Esophagus muscularis mucosa (tissue), 4 donors: ENCODE measurements around the gene OPA3. TPM values are rescaled to one million over a fixed set of nuclear protein-coding genes. Genes with fewer than 3 reads are reported as not detected.
"Not testable (repeated sequence)": the region's sequence is repeated elsewhere in the genome, so short reads cannot be mapped to it uniquely, and the experiment has no call there.

Experiments
- DNase-seq: peaks from one replicate; pipeline ENCODE4 v3.0.0-alpha.2; 2017; ENCODE audit errors: extremely low spot score
- H3K27ac ChIP-seq, 4 donors: fragments of 200-600 bp; sonication (generic); replicated peaks in 1 of 4; 1 replicate in 3 of 4; 2 replicates in 1 of 4; pipeline ENCODE4 v1.5.1; 2016 to 2019; ENCODE audit warnings: mild to moderate bottlenecking in 1 of 4
- H3K27me3 ChIP-seq, 4 donors: fragments of 200-600 bp; sonication (generic); one replicate each; pipeline versions ENCODE4 v1.5.1 to v1.6.0; 2016 to 2019
- H3K36me3 ChIP-seq, 4 donors: fragments of 200-600 bp; sonication (generic); one replicate each; pipeline ENCODE4 v1.5.1; 2016 to 2019
- H3K4me1 ChIP-seq, 4 donors: fragments of 200-600 bp; sonication (generic); one replicate each; pipeline ENCODE4 v1.5.1; 2016 to 2019
- H3K4me3 ChIP-seq, 4 donors: fragments of 200-600 bp; sonication (generic); 1 replicate in 2 of 4; 2 replicates in 2 of 4; pipeline ENCODE4 v1.5.1; 2016 to 2019; ENCODE audit warnings: mild to moderate bottlenecking in 4 of 4, moderate library complexity in 1 of 4
- H3K9me3 ChIP-seq, 4 donors: fragments of 200-600 bp; sonication (generic); 1 replicate in 3 of 4; 2 replicates in 1 of 4; pipeline ENCODE4 v1.5.1; 2016 to 2019
- EP300 ChIP-seq: sonication (generic); formaldehyde crosslinking; IDR thresholded peaks from one replicate; pipeline ENCODE4 v1.6.1; 2017; ENCODE audit warnings: antibody characterized with exemption
- POLR2A ChIP-seq: fragments of 450-650 bp; IDR thresholded peaks from one replicate; pipeline ENCODE4 v1.6.1; 2017; ENCODE audit warnings: antibody characterized with exemption, moderate library complexity, mild to moderate bottlenecking, low read depth
- POLR2AphosphoS5 ChIP-seq, 2 donors: sonication (generic); formaldehyde crosslinking; IDR thresholded peaks; one replicate each; pipeline ENCODE4 v1.6.1; 2017; ENCODE audit warnings: antibody characterized with exemption in 2 of 2
- WGBS: methylation state at CpG from one replicate; pipeline ENCODE4 v1.1.5; 2018; 5-methylcytosine and 5-hydroxymethylcytosine counted together
- intact Hi-C: fragments of 100-400 bp; cut with DNase I; formaldehyde crosslinking; loops from one replicate; pipeline ENCODE4 v1.15.1; 2023
- total RNA-seq, 4 donors: library from RNA; depleted of rRNA; stranded (reverse); fragments of >200 nt; gene quantifications; one replicate each; pipeline versions ENCODE4 v1.1.0 to v1.2.1, GENCODE V29; 2016
- TF ChIP-seq, protein P1 (sequence below), 3 experiments: fragments of 200-600 bp in 2 of 3; fragments of 450-650 bp in 1 of 3; sonication (generic) in 2 of 3; IDR thresholded peaks; one replicate each; pipeline ENCODE4 v1.5.1; 2017 to 2019; ENCODE audit warnings: antibody characterized with exemption in 3 of 3, mild to moderate bottlenecking in 2 of 3, moderate library complexity in 1 of 3

The OPA3 gene
- total RNA-seq, 4 donors from 2014 or later = 6.2 to 20.0 (median 13.8) TPM

DNA sequence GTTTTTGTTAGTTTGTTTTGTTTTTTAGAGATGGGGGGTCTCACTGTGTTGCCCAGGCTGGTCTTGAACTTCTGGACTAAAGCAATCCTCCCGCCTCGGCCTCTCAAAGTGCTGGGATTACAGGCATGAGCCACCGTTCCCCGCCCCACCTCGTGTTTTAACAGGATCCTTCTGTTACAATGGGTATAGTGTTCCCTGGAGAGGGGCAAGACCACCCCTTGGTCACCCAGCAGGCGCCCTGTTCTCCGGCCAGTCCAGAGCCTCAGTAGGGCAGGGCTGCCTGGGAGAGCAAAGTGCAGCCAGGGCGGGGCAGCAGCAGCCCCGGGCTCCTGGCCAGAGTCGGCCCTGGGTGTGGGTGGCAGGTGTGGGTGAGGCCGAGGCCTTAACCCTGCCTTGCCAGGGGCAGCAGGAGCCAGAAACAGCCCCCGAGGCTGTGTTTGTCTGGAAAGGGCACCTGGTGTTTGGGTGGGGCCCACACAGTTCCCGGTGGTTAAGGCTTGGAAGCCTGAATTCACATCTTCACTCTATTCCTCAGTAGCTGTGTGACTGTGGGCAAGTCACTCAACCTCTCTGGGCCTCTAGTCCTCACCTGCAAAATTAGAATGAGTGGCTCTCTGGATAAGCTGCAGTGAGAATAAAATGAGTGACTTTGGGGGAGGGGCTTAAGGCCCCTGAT is 70.1 kb downstream of the OPA3 start:
- no peak for DNase-seq
- intact Hi-C loops = no loop called here
- peaks cover 22 to 40% (median 28%) of the 10 kb centered on the region in 4 donors for H3K36me3 ChIP-seq
- 47% methylated on average over 9 of the region's 13 CpGs for WGBS
- H3K4me3 ChIP-seq = peak overlapping the region in 2 of 4 donors; percentile 11 to 28
- no peak for TF ChIP-seq POLR2A
- TF ChIP-seq POLR2AphosphoS5 (IDR thresholded peaks at IDR 0.05) = no peak
- TF ChIP-seq, protein P1, sequence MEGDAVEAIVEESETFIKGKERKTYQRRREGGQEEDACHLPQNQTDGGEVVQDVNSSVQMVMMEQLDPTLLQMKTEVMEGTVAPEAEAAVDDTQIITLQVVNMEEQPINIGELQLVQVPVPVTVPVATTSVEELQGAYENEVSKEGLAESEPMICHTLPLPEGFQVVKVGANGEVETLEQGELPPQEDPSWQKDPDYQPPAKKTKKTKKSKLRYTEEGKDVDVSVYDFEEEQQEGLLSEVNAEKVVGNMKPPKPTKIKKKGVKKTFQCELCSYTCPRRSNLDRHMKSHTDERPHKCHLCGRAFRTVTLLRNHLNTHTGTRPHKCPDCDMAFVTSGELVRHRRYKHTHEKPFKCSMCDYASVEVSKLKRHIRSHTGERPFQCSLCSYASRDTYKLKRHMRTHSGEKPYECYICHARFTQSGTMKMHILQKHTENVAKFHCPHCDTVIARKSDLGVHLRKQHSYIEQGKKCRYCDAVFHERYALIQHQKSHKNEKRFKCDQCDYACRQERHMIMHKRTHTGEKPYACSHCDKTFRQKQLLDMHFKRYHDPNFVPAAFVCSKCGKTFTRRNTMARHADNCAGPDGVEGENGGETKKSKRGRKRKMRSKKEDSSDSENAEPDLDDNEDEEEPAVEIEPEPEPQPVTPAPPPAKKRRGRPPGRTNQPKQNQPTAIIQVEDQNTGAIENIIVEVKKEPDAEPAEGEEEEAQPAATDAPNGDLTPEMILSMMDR (IDR thresholded peaks at IDR 0.05) = no peak
- TF ChIP-seq EP300 = no peak
- H3K27ac ChIP-seq = peak overlapping the region; percentile 65 to 81 (median 73)
- H3K27me3 ChIP-seq = no peaks in the 10 kb centered on the region
- H3K4me1 ChIP-seq = peaks cover 53 to 86% (median 80%) of the 10 kb centered on the region in 4 donors
- no peaks in the 10 kb centered on the region for H3K9me3 ChIP-seq

DNA sequence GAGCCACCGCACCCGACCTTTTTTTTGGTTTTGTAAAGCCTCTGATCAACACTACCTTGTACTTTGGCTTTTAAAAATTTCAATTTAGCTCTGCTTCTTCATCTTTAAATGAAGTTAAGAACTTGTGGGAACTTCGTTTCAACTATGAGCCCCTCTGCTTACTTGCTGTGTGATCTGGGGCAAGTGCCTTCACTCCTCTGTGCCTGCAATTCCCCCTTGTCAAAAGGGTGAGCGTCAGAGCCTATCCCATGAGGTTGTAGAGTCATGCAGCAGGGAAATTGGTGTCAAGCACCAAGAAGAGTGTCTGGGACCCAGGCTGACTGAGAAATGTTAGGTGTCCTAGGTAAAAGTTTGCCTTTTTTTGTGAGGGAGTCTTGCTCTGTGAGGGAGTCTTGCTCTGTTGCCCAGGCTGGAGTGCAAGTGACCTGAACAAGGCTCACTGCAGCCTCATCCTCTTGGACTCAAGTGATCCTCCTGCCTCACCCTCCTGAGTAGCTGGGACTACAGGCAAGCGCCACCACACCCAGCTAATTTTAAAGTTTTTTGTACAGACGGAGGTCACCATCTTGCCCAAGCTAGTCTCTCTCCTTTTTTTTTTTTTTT is 71.6 kb downstream of the OPA3 start:
- intact Hi-C loops = no loop called here
- peaks cover 7 to 25% (median 12%) of the 10 kb centered on the region in 4 donors for H3K36me3 ChIP-seq
- H3K9me3 ChIP-seq = no peaks in the 10 kb centered on the region
- no peak for TF ChIP-seq EP300
- TF ChIP-seq POLR2AphosphoS5 (IDR thresholded peaks at IDR 0.05) = no peak
- TF ChIP-seq, protein P1 (IDR thresholded peaks at IDR 0.05) = no peak
- TF ChIP-seq POLR2A = no peak
- H3K4me1 ChIP-seq = peaks cover 56 to 91% (median 88%) of the 10 kb centered on the region in 4 donors
- no peak for DNase-seq
- H3K27me3 ChIP-seq = no peaks in the 10 kb centered on the region
- 82% methylated on average over 6 of the region's 6 CpGs for WGBS
- H3K27ac ChIP-seq = peak overlapping the region; percentile 73 to 96 (median 84)
- H3K4me3 ChIP-seq = no peak overlapping the region

DNA sequence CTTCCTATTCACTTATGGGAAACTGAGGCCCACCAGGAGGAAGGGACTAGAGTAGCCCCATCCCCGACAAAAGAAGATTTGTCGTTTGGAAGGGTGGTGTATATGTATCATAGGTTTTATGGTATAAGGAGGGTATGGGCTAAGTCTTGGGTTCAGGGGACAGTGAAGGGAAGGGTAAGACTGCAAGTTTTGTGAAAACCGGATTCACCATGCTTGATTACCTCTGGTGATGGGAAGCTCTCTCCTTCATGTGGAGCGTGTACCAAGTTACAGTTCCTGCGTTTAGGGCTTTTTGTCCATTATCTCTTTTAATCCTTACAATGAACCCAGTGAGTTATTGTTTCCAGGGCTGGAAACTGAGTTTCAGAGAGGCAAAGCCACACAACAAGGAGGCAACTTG is 73.5 kb downstream of the OPA3 start:
- H3K4me1 ChIP-seq = peaks cover 51 to 79% (median 76%) of the 10 kb centered on the region in 4 donors
- TF ChIP-seq POLR2A = no peak
- TF ChIP-seq, protein P1 (IDR thresholded peaks at IDR 0.05) = no peak
- no peak for TF ChIP-seq EP300
- TF ChIP-seq POLR2AphosphoS5 (IDR thresholded peaks at IDR 0.05) = no peak
- intact Hi-C loops = no loop called here
- H3K27ac ChIP-seq = peak overlapping the region; percentile 94 to 97 (median 96)
- no peaks in the 10 kb centered on the region for H3K9me3 ChIP-seq
- H3K27me3 ChIP-seq = peaks cover 0 to 5% (median 0%) of the 10 kb centered on the region in 4 donors
- no peak overlapping the region for H3K4me3 ChIP-seq
- H3K36me3 ChIP-seq = peaks cover 0 to 8% (median 4%) of the 10 kb centered on the region in 4 donors
- DNase-seq = no peak
- WGBS = 76% methylated on average over 5 of the region's 5 CpGs

DNA sequence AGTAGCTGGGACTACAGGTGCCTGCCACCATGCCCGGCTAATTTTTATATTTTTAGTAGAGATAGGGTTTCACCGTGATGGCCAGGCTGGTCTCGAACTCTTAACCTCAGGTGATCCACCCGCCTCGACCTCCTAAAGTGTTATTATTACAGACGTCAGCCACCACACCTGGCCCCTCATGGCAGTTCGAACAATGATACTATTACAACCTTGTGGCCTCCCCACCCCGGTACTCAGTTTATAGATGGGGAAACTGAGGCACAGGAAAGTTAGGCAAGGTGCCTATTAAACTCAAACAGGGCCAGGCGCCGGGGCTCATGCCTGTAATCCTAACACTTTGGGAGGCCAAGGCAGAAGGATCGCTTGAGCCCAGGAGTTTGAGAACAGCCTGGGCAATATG is 74.2 kb downstream of the OPA3 start:
- H3K27me3 ChIP-seq, H3K36me3 ChIP-seq, H3K9me3 ChIP-seq, intact Hi-C loops, DNase-seq: not testable (repeated sequence)
- 78% methylated on average over 11 of the region's 11 CpGs for WGBS
- peak overlapping the region; percentile 84 to 100 (median 96) for H3K4me3 ChIP-seq
- peak overlapping the region; percentile 94 to 97 (median 96) for H3K27ac ChIP-seq
- H3K4me1 ChIP-seq = peaks cover 44 to 78% (median 73%) of the 10 kb centered on the region in 4 donors

DNA sequence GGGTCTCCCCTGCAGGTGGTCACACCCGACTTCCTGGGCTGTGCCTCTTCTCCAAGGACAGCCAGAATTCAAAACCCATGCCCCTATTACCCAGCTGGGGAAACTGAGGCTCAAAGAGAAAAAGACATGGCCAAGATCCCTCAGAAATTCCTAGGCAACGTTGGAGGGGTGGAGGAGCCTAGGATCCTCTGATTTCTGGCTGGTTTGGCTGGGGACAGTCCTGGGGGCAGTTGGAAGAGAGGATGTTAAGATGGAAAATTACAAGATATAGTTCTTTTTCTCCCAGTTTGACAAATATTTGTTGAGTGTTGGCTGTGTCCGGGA is 74.9 kb downstream of the OPA3 start:
- H3K27ac ChIP-seq = peak overlapping the region; percentile 94 to 97 (median 96)
- peaks cover 0 to 5% (median 0%) of the 10 kb centered on the region in 4 donors for H3K27me3 ChIP-seq
- H3K36me3 ChIP-seq = no peaks in the 10 kb centered on the region
- WGBS = 6% methylated on average over 2 of the region's 3 CpGs
- no peak for TF ChIP-seq POLR2AphosphoS5 (IDR thresholded peaks at IDR 0.05)
- no peak for TF ChIP-seq POLR2A
- TF ChIP-seq, protein P1 (IDR thresholded peaks at IDR 0.05) = no peak
- no peak for TF ChIP-seq EP300
- intact Hi-C loops = no loop called here
- DNase-seq = no peak
- H3K4me1 ChIP-seq = peaks cover 37 to 71% (median 66%) of the 10 kb centered on the region in 4 donors
- H3K9me3 ChIP-seq = no peaks in the 10 kb centered on the region
- H3K4me3 ChIP-seq = peak overlapping the region; percentile 84 to 100 (median 96)
